ENCODE measurements around the gene ABCA4. TPM values are rescaled to one million over a fixed set of nuclear protein-coding genes. Genes with fewer than 3 reads are reported as not detected.

Gene ABCA4
- total and polyA plus RNA-seq, 7 donors: 0.03 to 0.32 (median 0.09) TPM; not detected in 2

DNA sequence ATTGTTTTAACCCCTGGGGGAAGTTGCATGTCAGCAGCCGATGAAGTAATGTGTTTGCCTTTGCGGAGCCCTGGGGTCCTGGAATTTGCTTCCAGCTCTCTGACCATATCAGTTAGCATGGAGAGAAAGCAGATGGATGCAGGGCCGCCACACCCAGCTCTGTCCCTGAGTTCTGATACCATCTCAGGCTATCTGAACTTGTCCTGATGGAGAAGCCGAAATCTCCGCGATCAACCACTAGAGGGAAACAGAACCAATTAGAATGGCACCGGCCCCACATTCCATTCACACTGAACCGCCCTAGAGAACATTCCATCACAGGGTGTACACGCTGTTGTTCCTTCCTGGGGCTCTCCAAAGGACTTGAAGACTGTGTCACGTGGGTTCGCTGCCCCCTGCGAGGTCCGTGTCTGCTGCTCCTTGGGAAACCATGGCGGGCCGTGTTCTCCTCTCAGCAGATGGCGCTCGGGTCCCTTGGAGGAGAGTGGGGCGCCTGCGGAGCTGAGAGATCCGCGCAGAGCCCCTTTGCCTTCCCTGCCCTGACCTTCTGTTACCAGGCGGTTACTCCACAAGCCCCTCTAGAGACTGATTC, 75.4 kb downstream of the ABCA4 start:
- no peaks in the 10 kb centered on the region for H3K9me3 ChIP-seq
- intact Hi-C loops (cut with DNase I): loop anchor here in 1 of 2 donors (5.0 kb wide), 1 partner anchor 192 kb away; the partner anchor contains the start of gene ARHGAP29
- TF ChIP-seq, protein P1, sequence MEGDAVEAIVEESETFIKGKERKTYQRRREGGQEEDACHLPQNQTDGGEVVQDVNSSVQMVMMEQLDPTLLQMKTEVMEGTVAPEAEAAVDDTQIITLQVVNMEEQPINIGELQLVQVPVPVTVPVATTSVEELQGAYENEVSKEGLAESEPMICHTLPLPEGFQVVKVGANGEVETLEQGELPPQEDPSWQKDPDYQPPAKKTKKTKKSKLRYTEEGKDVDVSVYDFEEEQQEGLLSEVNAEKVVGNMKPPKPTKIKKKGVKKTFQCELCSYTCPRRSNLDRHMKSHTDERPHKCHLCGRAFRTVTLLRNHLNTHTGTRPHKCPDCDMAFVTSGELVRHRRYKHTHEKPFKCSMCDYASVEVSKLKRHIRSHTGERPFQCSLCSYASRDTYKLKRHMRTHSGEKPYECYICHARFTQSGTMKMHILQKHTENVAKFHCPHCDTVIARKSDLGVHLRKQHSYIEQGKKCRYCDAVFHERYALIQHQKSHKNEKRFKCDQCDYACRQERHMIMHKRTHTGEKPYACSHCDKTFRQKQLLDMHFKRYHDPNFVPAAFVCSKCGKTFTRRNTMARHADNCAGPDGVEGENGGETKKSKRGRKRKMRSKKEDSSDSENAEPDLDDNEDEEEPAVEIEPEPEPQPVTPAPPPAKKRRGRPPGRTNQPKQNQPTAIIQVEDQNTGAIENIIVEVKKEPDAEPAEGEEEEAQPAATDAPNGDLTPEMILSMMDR (IDR thresholded peaks at IDR 0.05): peak; percentile 56
- 21 to 23% (median 22%) methylated on average over 22 of the region's 22 CpGs for WGBS, 3 donors
- H3K4me1 ChIP-seq: no peaks in the 10 kb centered on the region
- peak; percentile 71 to 91 (median 89) for ATAC-seq
- peak overlapping the region; percentile 15 for H3K4me3 ChIP-seq
- no peaks in the 10 kb centered on the region for H3K36me3 ChIP-seq (ENCODE audit: insufficient read depth in 1 of 2, low read depth in 1 of 2)
- peak; percentile 84 to 91 for DNase-seq
- peak overlapping the region; percentile 80 for H3K27ac ChIP-seq
- H3K27me3 ChIP-seq (ENCODE audit: insufficient read depth in 3 of 3, low read length in 2 of 3): no peaks in the 10 kb centered on the region

DNA sequence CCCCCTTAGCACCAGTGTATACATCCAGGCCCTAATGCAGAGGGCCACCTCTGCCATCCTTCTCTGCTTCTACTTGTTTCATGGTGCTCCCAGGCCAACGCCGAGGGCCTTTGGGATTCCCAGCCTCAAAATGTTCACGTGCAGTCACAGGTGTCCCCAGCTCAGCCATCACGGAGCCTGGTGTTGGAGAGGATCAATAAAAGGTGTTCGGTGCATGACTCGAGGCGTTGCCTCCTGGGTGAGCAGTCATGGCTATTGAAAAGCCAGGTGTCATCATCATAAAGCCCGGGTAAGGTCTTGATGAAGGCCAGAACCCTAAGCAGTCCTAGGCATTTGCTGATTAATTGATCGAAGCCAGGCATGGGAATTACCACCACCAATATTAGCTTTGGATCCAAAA, 76.1 kb downstream of the ABCA4 start:
- TF ChIP-seq, protein P1 (IDR thresholded peaks at IDR 0.05): no peak
- WGBS, 3 donors: 84 to 85% (median 85%) methylated on average over 9 of the region's 9 CpGs
- Histone ChIP-seq H3K9me3 (no peaks in the 10 kb centered on the region), H3K4me3 (no peak overlapping the region), H3K4me1 (peaks cover 1% of the 10 kb centered on the region), H3K27me3 (ENCODE audit: insufficient read depth in 3 of 3, low read length in 2 of 3) (no peaks in the 10 kb centered on the region), H3K27ac (peak overlapping the region; percentile 80), H3K36me3 (ENCODE audit: insufficient read depth in 1 of 2, low read depth in 1 of 2) (no peaks in the 10 kb centered on the region)
- DNase-seq (no peak), ATAC-seq (no peak)
- intact Hi-C loops (cut with DNase I): loop anchor here in 1 of 2 donors (5.0 kb wide), 1 partner anchor 192 kb away; the partner anchor contains the start of gene ARHGAP29

DNA sequence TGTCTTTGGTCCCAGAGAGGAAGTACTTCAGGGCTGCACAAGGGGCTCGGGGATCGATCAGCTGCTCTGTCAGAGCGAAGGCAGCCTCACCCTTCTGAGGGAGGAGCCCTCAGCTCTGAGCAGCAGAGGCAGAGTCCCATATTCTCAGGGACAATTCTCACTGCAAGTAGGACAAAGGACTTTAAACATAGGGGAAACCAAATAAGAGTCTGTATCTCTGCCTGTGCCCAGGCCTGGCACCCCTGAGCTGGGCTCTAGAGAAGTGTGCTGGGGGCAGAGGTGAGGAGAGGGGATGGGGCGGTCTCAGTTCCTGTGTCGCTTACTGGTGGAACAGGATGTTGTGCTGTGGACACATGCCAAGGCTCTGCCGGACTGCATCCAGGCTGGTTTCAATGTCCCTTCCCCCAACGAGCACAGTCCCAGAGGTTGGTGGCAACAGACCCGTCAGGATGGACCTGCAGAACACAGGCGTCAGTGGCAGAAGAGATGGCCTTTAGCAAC, 76.6 kb downstream of the ABCA4 start:
- Histone ChIP-seq H3K27me3 (ENCODE audit: insufficient read depth in 3 of 3, low read length in 2 of 3) (no peaks in the 10 kb centered on the region), H3K9me3 (no peaks in the 10 kb centered on the region), H3K36me3 (ENCODE audit: insufficient read depth in 1 of 2, low read depth in 1 of 2) (no peaks in the 10 kb centered on the region), H3K4me1 (peaks cover 7% of the 10 kb centered on the region), H3K4me3 (no peak overlapping the region), H3K27ac (peak overlapping the region; percentile 80)
- intact Hi-C loops (cut with DNase I): no loop called here
- WGBS, 3 donors: 45 to 57% (median 46%) methylated on average over 9 of the region's 9 CpGs
- DNase-seq: peak; percentile 49 to 77
- ATAC-seq: peak; percentile 18 to 39 (median 27)
- TF ChIP-seq, protein P1 (IDR thresholded peaks at IDR 0.05): no peak

DNA sequence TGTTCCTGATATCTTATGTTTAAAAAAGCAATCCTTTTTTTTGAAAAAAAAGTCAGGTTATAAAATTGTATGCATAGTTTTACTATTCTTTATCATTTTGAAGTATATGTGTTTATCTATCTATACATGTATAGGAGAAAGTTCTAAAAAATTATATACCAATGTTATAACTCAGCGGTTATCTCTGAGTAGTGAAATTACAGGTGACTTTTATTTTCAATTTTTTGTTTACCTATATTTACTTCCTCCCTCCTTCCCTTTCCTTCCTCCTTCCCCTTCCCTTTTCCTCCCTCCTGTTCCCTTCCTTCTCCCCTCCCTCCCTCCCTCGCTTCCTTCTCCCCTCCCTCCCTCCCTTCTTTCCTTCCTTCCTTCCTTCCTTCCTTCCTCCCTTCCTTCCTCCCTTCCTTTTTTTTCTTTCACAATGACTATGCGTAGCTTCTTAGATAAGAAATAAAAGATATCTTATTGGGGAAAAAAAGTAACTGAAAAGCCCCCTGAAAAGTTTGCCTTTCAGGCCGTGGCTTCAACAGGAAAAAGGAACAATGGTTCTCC, 77.1 kb downstream of the ABCA4 start:
- WGBS, 3 donors: 75 to 78% (median 76%) methylated on average over 4 of the region's 4 CpGs
- Histone ChIP-seq H3K4me3 (no peak overlapping the region), H3K27ac (peak overlapping the region; percentile 80), H3K27me3 (ENCODE audit: insufficient read depth in 3 of 3, low read length in 2 of 3) (no peaks in the 10 kb centered on the region), H3K9me3 (no peaks in the 10 kb centered on the region), H3K4me1 (peaks cover 11% of the 10 kb centered on the region), H3K36me3 (ENCODE audit: insufficient read depth in 1 of 2, low read depth in 1 of 2) (no peaks in the 10 kb centered on the region)
- no peak for ATAC-seq
- intact Hi-C loops (cut with DNase I): no loop called here
- TF ChIP-seq, protein P1 (IDR thresholded peaks at IDR 0.05): no peak
- no peak for DNase-seq
